PC-9 (cell line): ENCODE results near the gene CDA. TPM values are rescaled to one million over a fixed set of nuclear protein-coding genes. Genes with fewer than 3 reads are reported as not detected.

Experiments
- BruUV-seq: library from RNA; stranded (reverse); fragments of 400-500 nt; replicated peaks from 2 replicates; lab custom pipeline; 2021; lab: Mats Ljungman, UMichigan
- CTCF ChIA-PET: fragments of 300-600 bp; sonication (Branson Sonifier 250); formaldehyde crosslinking; loops from one replicate; lab custom pipeline; 2022; ENCODE audit warnings: antibody characterized with exemption; lab: Charles Lee
- POLR2A ChIA-PET: fragments of 300-600 bp; sonication (Branson Sonifier 250); formaldehyde crosslinking; loops from one replicate; lab custom pipeline; 2022; ENCODE audit warnings: antibody characterized with exemption; ENCODE audit not compliant: unreplicated experiment; lab: Charles Lee
- DNase-seq, 2 experiments: peaks; one replicate each; pipeline versions ENCODE4 v3.0.0 to v3.0.0-alpha.2; 2015 to 2022; ENCODE audit warnings: mixed read lengths in 1 of 2
- H2AFZ ChIP-seq: fragments of 200-600 bp; sonication (generic); 2 replicates; pipeline ENCODE4 v1.8.1; 2017; ENCODE audit warnings: antibody characterized with exemption
- H3F3A ChIP-seq: fragments of 200-600 bp; sonication (generic); 2 replicates; pipeline ENCODE4 v1.8.1; 2017; ENCODE audit warnings: antibody characterized with exemption, mild to moderate bottlenecking, low read depth; ENCODE audit not compliant: insufficient read depth
- H3K27ac ChIP-seq: fragments of 200-600 bp; sonication (generic); 2 replicates; pipeline ENCODE4 v1.6.1; 2016; ENCODE audit warnings: mixed run types
- H3K27me3 ChIP-seq: fragments of 200-600 bp; sonication (generic); 2 replicates; pipeline ENCODE4 v1.6.1; 2016; ENCODE audit warnings: low read depth, mixed run types; ENCODE audit not compliant: insufficient read depth
- H3K36me3 ChIP-seq: fragments of 200-600 bp; sonication (generic); 2 replicates; pipeline ENCODE4 v1.6.1; 2016; ENCODE audit warnings: low read depth, mixed run types
- H3K4me1 ChIP-seq: fragments of 200-600 bp; sonication (generic); replicated peaks from 2 replicates; pipeline ENCODE4 v1.6.1; 2016; ENCODE audit warnings: mixed run types; ENCODE audit not compliant: insufficient read depth
- H3K4me2 ChIP-seq: fragments of 200-600 bp; sonication (generic); 2 replicates; pipeline ENCODE4 v1.6.1; 2017; ENCODE audit warnings: mixed run types
- H3K4me3 ChIP-seq: fragments of 200-600 bp; sonication (generic); 2 replicates; pipeline ENCODE4 v1.6.1; 2016; ENCODE audit warnings: mixed run types
- H3K79me2 ChIP-seq: fragments of 200-600 bp; sonication (generic); 2 replicates; pipeline ENCODE4 v1.6.1; 2017; ENCODE audit warnings: low read depth, mixed run types
- H3K9me2 ChIP-seq: fragments of 200-600 bp; sonication (generic); 2 replicates; pipeline ENCODE4 v1.8.1; 2017; ENCODE audit warnings: mild to moderate bottlenecking; ENCODE audit not compliant: insufficient read depth
- H3K9me3 ChIP-seq: fragments of 200-600 bp; sonication (generic); 2 replicates; pipeline ENCODE4 v1.8.1; 2016; ENCODE audit warnings: low read depth; ENCODE audit not compliant: insufficient read depth
- H4K20me1 ChIP-seq: fragments of 200-600 bp; sonication (generic); 2 replicates; pipeline ENCODE4 v1.8.1; 2017; ENCODE audit not compliant: insufficient read depth
- EZH2 ChIP-seq: fragments of 200-600 bp; sonication (generic); IDR thresholded peaks from 2 replicates; pipeline ENCODE4 v1.8.0; 2017; ENCODE audit warnings: antibody characterized with exemption, low read depth
- intact Hi-C: fragments of 100-400 bp; cut with micrococcal nuclease; formaldehyde crosslinking; loops from one replicate; pipeline ENCODE4 v1.10.0; 2022; ENCODE audit not compliant: unreplicated experiment
- total RNA-seq: library from RNA; stranded (reverse); gene quantifications from 2 replicates; pipeline ENCODE4 v1.2.3, GENCODE V29; 2021
- TF ChIP-seq, protein P1 (sequence below): fragments of 200-600 bp; sonication (generic); conservative IDR thresholded peaks from 2 replicates; pipeline ENCODE4 v1.6.1; 2017; ENCODE audit warnings: mixed run types, antibody characterized with exemption, mild to moderate bottlenecking, moderate library complexity

Gene CDA
- total RNA-seq, 1 experiment from 2014 or later = 56.6 TPM

DNA sequence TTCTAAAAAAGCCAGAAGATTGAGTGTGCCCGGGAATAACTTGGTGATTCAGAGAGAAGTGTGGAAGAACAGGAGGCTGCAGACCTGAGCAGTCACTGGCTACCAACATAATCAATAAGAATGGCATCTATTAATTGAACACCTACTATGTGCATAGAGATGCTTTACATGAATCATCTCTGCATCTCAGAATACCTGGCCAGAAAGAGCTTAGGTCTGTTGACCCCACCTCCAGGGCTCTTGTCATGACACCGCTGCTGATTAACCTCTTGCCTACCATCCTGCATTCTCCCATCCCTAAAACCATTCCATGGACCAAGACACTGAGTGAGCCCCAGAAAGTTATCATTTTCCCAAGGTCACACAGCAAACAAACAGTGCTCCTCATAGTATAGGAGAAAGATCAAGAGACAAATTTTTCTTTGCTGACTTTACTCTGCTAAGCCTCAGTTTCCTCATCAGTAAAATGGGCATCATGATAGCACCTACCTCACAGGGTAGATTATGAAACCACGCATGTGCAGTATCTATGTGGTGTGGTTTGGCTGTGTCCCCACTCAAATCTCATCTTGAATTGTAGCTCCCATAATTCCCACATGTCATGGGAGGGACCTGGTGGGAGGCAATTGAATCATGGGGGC lies 28.1 kb downstream of the CDA start:
- Histone ChIP-seq H2AFZ (no peak overlapping the region), H3K4me2 (no peak overlapping the region), H3K79me2 (no peaks in the 10 kb centered on the region), H4K20me1 (no peaks in the 10 kb centered on the region), H3K9me2 (no peaks in the 10 kb centered on the region), H3K27ac (no peak overlapping the region), H3F3A (peaks cover 24% of the 10 kb centered on the region), H3K4me3 (no peak overlapping the region), H3K36me3 (no peaks in the 10 kb centered on the region), H3K9me3 (no peaks in the 10 kb centered on the region), H3K27me3 (no peaks in the 10 kb centered on the region), H3K4me1 (peaks cover 28% of the 10 kb centered on the region)
- no TSS peak for BruUV-seq
- ChIA-PET CTCF (no interaction called here), POLR2A (interaction anchor here (0.6 kb wide), 1 partner anchor 85 kb away, joined by 3 read pairs; no protein-coding TSS in a partner anchor)
- TF ChIP-seq EZH2 = no peak
- TF ChIP-seq, protein P1, sequence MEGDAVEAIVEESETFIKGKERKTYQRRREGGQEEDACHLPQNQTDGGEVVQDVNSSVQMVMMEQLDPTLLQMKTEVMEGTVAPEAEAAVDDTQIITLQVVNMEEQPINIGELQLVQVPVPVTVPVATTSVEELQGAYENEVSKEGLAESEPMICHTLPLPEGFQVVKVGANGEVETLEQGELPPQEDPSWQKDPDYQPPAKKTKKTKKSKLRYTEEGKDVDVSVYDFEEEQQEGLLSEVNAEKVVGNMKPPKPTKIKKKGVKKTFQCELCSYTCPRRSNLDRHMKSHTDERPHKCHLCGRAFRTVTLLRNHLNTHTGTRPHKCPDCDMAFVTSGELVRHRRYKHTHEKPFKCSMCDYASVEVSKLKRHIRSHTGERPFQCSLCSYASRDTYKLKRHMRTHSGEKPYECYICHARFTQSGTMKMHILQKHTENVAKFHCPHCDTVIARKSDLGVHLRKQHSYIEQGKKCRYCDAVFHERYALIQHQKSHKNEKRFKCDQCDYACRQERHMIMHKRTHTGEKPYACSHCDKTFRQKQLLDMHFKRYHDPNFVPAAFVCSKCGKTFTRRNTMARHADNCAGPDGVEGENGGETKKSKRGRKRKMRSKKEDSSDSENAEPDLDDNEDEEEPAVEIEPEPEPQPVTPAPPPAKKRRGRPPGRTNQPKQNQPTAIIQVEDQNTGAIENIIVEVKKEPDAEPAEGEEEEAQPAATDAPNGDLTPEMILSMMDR = no peak
- no peak for DNase-seq
- intact Hi-C loops = no loop called here

DNA sequence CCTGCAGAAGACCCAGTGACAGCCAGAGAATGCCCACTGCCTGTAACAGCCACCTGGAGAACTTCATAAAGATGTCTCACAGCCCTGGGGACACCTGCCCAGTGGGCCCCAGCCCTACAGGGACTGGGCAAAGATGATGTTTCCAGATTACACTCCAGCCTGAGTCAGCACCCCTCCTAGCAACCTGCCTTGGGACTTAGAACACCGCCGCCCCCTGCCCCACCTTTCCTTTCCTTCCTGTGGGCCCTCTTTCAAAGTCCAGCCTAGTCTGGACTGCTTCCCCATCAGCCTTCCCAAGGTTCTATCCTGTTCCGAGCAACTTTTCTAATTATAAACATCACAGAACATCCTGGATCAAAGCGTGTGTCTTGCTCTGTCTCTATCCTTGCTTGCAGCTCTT lies 29.7 kb downstream of the CDA start:
- no peaks in the 10 kb centered on the region for H3K79me2 ChIP-seq
- peaks cover 13% of the 10 kb centered on the region for H3F3A ChIP-seq
- no peaks in the 10 kb centered on the region for H3K27me3 ChIP-seq
- H3K27ac ChIP-seq = no peak overlapping the region
- no peak overlapping the region for H2AFZ ChIP-seq
- H3K9me3 ChIP-seq = no peaks in the 10 kb centered on the region
- H3K4me1 ChIP-seq = peaks cover 14% of the 10 kb centered on the region
- no peak overlapping the region for H3K4me3 ChIP-seq
- CTCF ChIA-PET = interaction anchor here (0.5 to 0.6 kb wide), 2 partner anchors 14 to 88 kb away, joined by 3 to 4 read pairs; no protein-coding TSS in a partner anchor
- H3K4me2 ChIP-seq = no peak overlapping the region
- DNase-seq = no peak
- TF ChIP-seq EZH2 = no peak
- TF ChIP-seq, protein P1 = no peak
- H3K36me3 ChIP-seq = no peaks in the 10 kb centered on the region
- intact Hi-C loops = no loop called here
- H3K9me2 ChIP-seq = no peaks in the 10 kb centered on the region
- TSS peak; percentile 27 for BruUV-seq
- POLR2A ChIA-PET = no interaction called here
- no peaks in the 10 kb centered on the region for H4K20me1 ChIP-seq

DNA sequence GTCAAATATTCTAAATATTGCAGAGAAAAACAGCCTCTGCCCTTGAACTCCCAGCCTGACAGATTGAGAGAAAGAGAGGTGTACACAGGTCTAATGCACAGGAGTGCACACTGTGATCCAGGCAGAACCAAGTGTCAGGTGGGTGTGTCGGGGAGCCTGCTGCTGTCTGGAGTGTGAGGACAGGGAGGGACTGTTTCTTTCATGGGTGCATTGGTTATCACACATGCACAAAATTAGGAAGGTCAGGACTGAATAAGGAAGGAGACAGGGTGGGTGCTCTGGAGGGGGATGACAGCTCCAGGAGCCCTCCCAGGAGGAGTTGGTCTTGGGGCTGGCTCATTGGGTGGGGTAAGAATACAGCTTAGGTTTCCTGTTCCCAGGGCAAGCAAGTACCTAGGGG lies 31.1 kb downstream of the CDA start:
- TF ChIP-seq, protein P1 = no peak
- no peak for TF ChIP-seq EZH2
- BruUV-seq = no TSS peak
- Histone ChIP-seq H2AFZ (no peak overlapping the region), H3F3A (no peaks in the 10 kb centered on the region), H3K27ac (no peak overlapping the region), H3K4me3 (no peak overlapping the region), H3K27me3 (no peaks in the 10 kb centered on the region), H3K4me2 (no peak overlapping the region), H3K36me3 (no peaks in the 10 kb centered on the region), H3K9me2 (no peaks in the 10 kb centered on the region), H3K79me2 (no peaks in the 10 kb centered on the region), H3K9me3 (no peaks in the 10 kb centered on the region), H3K4me1 (0 out of 2 replicates have a peak, but pooled peaks cover under 1% of the 10 kb centered on the region), H4K20me1 (no peaks in the 10 kb centered on the region)
- DNase-seq = no peak
- POLR2A ChIA-PET = no interaction called here
- intact Hi-C loops = no loop called here
- CTCF ChIA-PET = no interaction called here
